Upper lobe of right lung (tissue), 1 donor: ENCODE measurements around the gene BORCS5. TPM values are rescaled to one million over a fixed set of nuclear protein-coding genes. Genes with fewer than 3 reads are reported as not detected.

Experiments used
- ATAC-seq: fragments of 200-7000 bp; cut with Tn5 transposase; one replicate; pipeline ENCODE4 v1.9.1; 2020; ENCODE audit warnings: mild to moderate bottlenecking, moderate library complexity
- DNase-seq: peaks from one replicate; pipeline ENCODE4 v3.0.0-alpha.2; 2020
- H3K27ac ChIP-seq: fragments of 200-600 bp; one replicate; pipeline ENCODE4 v1.8.0; 2022
- H3K27me3 ChIP-seq: fragments of 200-600 bp; one replicate; pipeline ENCODE4 v1.8.0; 2022; ENCODE audit warnings: mild to moderate bottlenecking
- H3K36me3 ChIP-seq: fragments of 200-600 bp; one replicate; pipeline ENCODE4 v1.8.0; 2022
- H3K4me1 ChIP-seq: fragments of 200-600 bp; one replicate; pipeline ENCODE4 v1.8.0; 2022
- H3K4me3 ChIP-seq: fragments of 200-600 bp; one replicate; pipeline ENCODE4 v1.8.0; 2022; ENCODE audit warnings: mild to moderate bottlenecking
- H3K9me3 ChIP-seq: fragments of 200-600 bp; one replicate; pipeline ENCODE4 v1.8.0; 2022
- intact Hi-C: fragments of 100-400 bp; cut with DNase I; formaldehyde crosslinking; loops from one replicate; pipeline ENCODE4 v1.11.0; 2022
- total RNA-seq: library from RNA; stranded (reverse); fragmentation: NEBNext Ultra II Directional; extraction: Animal tissue kit (Norgen Biotek cat#: 25700); gene quantifications from one replicate; pipeline ENCODE4 v1.2.1, GENCODE V29; 2021
- TF ChIP-seq, protein P1 (sequence below): fragments of 200-600 bp; IDR thresholded peaks from one replicate; pipeline ENCODE4 v1.8.0; 2022; ENCODE audit warnings: antibody characterized with exemption
- donor health status: DM: no; HTN: yes; CAD: no; lungs with severe emphysema.

BORCS5 gene
- total RNA-seq, 1 donor from 2014 or later, result 14.0 TPM

DNA sequence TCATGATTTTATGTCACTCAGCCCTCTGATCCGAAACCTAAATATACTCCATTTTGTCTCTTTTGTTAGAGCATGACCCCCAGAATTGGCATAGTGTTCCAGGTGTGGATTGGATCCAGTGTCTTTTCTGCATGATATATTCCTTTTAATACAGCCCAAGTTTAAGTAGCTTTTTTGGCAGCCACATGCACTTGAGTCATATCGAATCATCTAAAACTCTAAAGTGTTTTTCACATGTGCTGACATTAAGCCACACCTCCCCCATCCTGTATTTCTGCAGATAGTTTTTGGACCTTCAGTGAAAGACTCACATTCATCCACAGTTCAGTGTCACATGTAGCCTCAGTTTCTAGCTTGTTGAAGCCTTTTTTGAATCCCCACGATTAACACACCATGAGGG is 30.6 kb downstream of the BORCS5 start:
- Histone ChIP-seq H3K36me3 (no peaks in the 10 kb centered on the region), H3K4me3 (no peak overlapping the region), H3K27ac (no peak overlapping the region), H3K9me3 (no peaks in the 10 kb centered on the region), H3K4me1 (no peaks in the 10 kb centered on the region), H3K27me3 (no peaks in the 10 kb centered on the region)
- TF ChIP-seq, protein P1, sequence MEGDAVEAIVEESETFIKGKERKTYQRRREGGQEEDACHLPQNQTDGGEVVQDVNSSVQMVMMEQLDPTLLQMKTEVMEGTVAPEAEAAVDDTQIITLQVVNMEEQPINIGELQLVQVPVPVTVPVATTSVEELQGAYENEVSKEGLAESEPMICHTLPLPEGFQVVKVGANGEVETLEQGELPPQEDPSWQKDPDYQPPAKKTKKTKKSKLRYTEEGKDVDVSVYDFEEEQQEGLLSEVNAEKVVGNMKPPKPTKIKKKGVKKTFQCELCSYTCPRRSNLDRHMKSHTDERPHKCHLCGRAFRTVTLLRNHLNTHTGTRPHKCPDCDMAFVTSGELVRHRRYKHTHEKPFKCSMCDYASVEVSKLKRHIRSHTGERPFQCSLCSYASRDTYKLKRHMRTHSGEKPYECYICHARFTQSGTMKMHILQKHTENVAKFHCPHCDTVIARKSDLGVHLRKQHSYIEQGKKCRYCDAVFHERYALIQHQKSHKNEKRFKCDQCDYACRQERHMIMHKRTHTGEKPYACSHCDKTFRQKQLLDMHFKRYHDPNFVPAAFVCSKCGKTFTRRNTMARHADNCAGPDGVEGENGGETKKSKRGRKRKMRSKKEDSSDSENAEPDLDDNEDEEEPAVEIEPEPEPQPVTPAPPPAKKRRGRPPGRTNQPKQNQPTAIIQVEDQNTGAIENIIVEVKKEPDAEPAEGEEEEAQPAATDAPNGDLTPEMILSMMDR, result no peak
- ATAC-seq, result no peak
- intact Hi-C loops, result no loop called here
- DNase-seq, result no peak

DNA sequence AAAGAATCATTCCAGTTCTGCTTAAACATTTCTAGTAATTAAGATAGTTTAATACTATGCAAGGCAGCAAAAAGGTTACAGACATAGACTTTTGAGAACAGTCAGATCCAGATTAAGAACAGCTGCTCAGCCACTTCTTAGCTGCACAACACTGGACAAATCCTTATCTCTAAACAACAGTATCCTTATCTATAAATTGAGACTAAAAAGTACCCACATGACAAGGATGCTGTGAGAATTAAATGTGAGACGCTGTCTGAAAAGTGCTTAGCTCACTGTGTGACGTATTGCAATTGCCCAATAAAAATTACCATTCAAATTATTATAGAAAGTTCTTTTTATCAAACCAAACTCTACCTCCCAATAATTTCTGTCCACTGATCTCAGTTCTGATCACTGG is 35.5 kb downstream of the BORCS5 start:
- no peak overlapping the region for H3K27ac ChIP-seq
- no peaks in the 10 kb centered on the region for H3K9me3 ChIP-seq
- H3K27me3 ChIP-seq, result no peaks in the 10 kb centered on the region
- DNase-seq (no peak), ATAC-seq (no peak)
- H3K36me3 ChIP-seq, result no peaks in the 10 kb centered on the region
- no peak overlapping the region for H3K4me3 ChIP-seq
- H3K4me1 ChIP-seq, result no peaks in the 10 kb centered on the region
- TF ChIP-seq, protein P1, result no peak
- intact Hi-C loops, result no loop called here

DNA sequence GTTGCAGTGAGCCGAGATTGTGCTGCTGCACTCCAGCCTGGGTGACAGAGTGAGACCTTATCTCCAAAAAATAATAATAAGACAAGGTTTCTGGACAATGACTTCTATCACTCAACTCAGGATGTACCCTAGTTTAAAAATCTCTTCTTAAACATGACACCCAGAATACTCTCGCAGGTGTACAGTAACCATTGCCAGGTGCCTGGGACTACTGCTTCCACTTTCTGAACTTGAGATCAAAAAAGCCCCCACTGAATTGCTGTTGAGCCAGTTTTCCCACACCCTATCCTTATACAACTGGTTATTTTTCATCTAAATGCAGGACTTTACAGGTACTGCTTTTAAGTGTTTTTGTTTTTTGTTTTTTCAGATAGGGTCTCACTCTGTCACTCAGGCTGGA is 36.3 kb downstream of the BORCS5 start:
- H3K9me3 ChIP-seq, result no peaks in the 10 kb centered on the region
- H3K36me3 ChIP-seq, result no peaks in the 10 kb centered on the region
- ATAC-seq, result no peak
- no peak for DNase-seq
- H3K4me1 ChIP-seq, result peaks cover 6% of the 10 kb centered on the region
- H3K4me3 ChIP-seq, result no peak overlapping the region
- no peaks in the 10 kb centered on the region for H3K27me3 ChIP-seq
- TF ChIP-seq, protein P1, result no peak
- no peak overlapping the region for H3K27ac ChIP-seq
- intact Hi-C loops, result no loop called here

DNA sequence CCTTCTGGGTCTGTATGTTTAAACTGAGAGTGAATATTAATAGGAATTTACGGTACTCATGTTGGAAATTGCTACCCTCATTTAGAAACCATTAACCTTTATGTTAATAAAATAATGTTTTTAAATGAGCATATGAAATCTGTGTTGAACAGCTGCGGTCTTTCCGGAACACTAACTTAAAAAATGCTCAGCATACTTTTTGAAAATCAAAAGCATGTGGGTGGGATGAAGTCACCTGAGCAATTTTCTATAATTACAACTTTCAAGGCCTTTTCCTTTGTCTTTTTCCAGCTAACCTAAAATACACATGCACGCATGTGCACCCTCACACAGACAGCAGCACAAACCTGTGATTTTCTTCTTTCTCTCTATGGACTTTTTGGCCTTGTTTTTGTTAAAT is 39.8 kb downstream of the BORCS5 start:
- TF ChIP-seq, protein P1, result no peak
- no peak overlapping the region for H3K4me3 ChIP-seq
- H3K4me1 ChIP-seq, result peaks cover 14% of the 10 kb centered on the region
- H3K27ac ChIP-seq, result no peak overlapping the region
- H3K27me3 ChIP-seq, result no peaks in the 10 kb centered on the region
- DNase-seq (no peak), ATAC-seq (no peak)
- no peaks in the 10 kb centered on the region for H3K36me3 ChIP-seq
- no peaks in the 10 kb centered on the region for H3K9me3 ChIP-seq
- intact Hi-C loops, result no loop called here

DNA sequence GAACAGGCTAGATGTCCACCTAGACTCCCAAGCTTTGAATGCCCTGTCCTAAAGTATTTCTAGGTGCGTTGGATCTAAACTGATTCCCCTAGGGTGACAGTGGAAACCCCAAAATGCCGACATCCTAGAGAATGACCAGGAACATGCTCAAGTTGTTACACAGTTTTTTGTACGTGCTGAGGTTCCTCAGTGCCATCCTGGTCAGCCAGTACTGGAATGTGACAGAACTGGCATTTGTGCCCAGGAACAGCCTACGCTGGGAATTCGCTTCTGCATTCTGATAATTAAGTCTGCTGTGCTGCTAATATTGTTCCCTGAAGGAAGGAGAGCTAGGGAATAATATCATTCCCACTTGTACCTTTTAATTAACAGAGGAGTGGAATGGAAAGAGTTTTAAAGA is 40.3 kb downstream of the BORCS5 start:
- Histone ChIP-seq H3K27me3 (no peaks in the 10 kb centered on the region), H3K4me3 (no peak overlapping the region), H3K4me1 (peaks cover 14% of the 10 kb centered on the region), H3K9me3 (no peaks in the 10 kb centered on the region), H3K36me3 (no peaks in the 10 kb centered on the region), H3K27ac (peak overlapping the region; percentile 55)
- ATAC-seq (no peak), DNase-seq (no peak)
- TF ChIP-seq, protein P1, result no peak
- intact Hi-C loops, result no loop called here
